Posterior cingulate gyrus (tissue), 11 donors: ENCODE data around the gene RACK1.
A peak's percentile ranks its signal among the peaks of the same experiment; 100 is the strongest.

ENCODE experiments used
- DNase-seq, 10 donors: peaks; one replicate each; pipeline versions ENCODE4 v3.0.0 to v3.0.0-alpha.2; 2020 to 2021; ENCODE audit warnings: mixed read lengths in 3 of 10
- intact Hi-C: fragments of 100-400 bp; cut with DNase I; formaldehyde crosslinking; loops from one replicate; pipeline ENCODE4 v1.15.1; 2023

RACK1 gene

DNA sequence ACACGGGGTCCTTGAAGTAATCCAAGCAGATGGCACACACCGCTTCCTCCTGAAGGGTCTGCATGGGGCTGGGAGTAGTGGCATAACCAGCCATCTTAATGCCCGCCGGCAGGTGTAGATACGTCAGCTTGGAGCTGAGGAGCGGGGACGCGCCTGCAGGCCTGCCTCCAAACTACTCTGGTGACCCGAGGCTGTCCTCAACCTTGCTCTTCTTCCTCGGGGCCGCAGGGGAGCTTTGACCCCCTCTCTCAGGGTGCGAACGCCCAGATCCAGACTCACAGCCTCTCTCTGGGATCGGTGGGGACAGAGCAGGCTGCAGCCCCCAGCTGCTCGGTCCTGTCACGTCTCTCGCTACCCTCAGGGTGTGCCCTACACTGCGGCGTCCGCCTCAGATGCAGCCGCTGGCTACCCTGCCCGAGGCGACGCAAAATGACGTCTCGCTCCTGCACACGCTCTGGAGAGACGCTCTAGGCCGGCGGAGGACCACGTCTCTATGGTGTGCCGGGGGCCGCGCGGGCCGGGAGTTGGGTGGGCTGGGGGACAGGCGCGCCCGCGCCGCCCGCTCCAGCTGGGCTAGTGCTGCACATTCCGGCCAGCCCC is 17.1 kb upstream of the RACK1 start, which contains the start of gene TRIM52:
Gene TRIM52, minus strand, starts transcription at position 424 of the 600 bp plus-strand sequence. Its CDS starts 330 bp downstream, at position 94.
- peak; percentile 80 to 99 (median 92) for DNase-seq
- intact Hi-C loops, result loop anchor here (1.0 to 5.0 kb wide), 3 partner anchors 16 to 74 kb away; partner anchors contain the start of gene TRIM41

DNA sequence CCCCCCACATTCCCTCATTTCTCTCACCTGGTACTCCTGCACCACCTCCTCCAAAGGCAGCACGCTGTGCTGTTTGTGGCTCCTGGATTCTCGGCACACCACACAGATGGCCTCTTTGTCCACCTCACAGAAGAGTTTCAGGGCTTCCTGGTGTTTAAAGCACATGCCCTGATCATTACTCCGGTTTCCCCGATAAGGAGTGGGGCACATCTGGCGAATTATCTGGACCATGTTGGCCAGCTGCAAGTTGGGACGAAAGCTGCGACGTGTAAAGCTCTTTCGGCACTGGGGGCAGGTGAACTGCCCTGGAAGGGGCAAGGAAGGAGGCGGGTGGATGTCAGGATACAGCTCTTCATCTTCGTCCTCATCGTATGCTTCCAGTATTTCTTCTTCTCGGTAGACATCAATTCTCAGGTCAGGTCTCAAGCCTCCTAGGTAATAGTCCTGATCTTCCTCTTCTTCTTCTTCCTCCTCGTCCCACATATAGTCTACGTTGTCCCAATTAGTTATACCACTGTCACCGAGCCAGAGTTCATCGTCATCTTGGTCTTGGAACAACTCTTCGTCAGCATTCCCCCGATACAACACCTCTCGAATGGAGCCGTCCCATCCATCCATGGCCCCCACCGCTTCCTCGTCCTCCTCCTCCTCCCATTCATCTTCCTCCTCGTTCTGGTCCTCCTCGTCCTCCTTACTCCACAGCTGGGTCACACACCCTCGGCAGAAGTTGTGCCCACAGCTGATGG is 16.4 kb upstream of the RACK1 start:
- DNase-seq, result no peak
- intact Hi-C loops, result loop anchor here (2.0 to 5.0 kb wide), 2 partner anchors 15 to 73 kb away; no protein-coding TSS in a partner anchor

DNA sequence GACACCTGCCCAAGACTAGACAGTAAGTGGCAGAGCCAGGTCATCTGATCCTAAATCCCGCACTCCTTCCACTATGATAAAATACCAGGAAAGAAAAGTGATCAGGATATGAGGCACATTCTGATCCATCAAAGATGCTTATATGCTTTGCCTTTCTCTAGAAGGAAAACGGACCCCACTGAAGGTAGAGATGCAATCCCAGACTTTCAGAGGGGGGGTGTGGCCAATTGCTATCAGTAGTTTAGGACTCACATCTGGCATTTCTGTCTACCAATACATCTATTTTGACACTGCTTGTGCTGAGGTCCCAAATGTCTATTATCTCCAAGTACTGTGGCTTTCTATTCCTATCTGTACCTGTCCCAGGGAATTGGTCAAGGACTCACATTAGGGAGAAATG is 15.6 kb upstream of the RACK1 start:
- intact Hi-C loops, result no loop called here
- no peak for DNase-seq

DNA sequence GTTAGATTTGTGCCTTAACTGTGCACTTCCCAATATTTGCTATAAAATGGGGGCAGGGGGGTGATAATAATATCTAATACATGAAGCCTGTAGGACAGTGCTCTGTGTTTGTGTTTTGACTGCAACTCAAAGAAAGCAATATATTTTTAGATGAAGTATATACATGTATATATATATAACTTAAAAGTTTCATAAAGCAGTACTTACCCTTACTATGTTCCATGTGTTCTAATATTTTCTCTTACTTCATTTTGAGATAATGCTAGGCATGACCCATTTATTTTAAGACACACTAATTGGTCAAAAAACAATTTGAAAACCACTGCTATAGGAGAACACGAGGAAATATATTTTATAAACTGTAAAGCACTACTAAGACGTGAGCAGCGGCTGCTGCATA is 14.9 kb upstream of the RACK1 start:
- no peak for DNase-seq
- intact Hi-C loops, result no loop called here

DNA sequence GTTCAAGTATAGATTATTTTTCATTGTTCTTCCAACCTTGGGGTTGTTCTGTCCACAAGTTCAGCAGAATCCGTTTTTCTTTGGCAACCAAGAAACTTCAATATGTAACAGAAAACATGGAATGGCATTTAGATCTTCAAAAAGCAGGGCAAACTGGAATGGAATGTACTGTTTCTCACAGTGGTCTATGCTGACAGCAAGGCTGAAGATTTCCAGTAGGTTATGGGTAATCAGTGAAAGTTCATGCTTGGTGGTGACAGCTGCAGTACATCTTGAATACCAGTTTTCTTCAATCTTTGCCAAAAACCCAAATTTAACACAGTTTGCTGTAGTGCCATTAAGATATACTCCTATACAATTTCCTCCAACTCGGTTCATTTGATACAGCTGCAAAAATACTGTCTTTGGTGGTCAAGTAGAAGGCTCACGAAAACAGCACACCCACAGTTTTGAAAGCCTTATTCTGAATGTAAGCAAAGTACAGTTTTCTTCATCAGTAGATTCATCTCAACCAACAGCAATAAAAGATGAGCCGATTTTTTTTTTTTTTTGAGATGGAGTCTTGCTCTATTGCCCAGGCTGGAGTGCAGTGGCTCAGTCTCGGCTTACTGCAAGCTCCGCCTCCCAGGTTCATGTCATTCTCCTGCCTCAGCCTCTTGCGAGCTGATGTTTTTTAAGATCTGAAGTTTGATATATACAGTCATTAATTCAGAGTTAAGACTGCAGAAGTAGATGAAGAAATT is 12.3 kb upstream of the RACK1 start:
- DNase-seq, result no peak
- intact Hi-C loops, result no loop called here

DNA sequence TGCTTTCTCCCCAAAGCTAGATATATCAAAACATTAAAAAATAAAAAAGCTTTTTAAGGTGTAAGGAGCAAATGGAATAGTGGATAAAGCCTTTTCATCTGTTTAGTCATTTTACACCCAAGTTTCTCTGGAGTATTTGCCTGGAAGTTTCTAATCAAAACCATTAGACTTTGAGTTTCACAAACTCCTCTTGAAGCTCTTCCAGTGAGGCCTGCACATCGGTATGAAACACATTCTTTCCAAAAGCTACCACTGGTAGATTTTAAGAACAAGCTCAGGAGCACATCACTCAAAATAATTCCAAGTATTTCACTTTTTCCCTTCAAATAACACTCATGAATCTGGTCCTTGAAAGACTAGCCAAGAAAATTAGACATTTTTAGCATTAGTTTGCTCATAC is 11.6 kb upstream of the RACK1 start:
- no peak for DNase-seq
- intact Hi-C loops, result no loop called here

DNA sequence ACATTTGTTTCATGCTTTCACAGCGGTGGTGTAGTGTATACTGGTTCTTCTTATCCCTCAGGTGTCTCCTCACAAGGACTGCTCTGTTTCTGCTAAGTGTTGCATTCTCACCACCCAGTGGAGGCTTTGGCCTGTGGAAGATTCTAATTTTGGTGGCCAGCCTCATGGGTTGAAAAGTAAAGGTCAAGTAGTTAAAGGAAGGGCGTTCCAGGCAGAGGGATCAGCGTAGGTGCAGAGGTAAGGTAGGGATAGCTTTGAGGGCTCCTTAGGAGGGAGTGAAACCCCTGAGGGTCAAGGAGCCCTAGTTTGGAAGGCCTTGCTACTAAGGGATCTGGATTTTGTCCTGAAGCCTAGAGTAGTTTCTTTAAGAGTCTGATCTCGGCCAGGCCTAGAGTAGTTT is 4.6 kb upstream of the RACK1 start:
- intact Hi-C loops, result no loop called here
- DNase-seq, result no peak

DNA sequence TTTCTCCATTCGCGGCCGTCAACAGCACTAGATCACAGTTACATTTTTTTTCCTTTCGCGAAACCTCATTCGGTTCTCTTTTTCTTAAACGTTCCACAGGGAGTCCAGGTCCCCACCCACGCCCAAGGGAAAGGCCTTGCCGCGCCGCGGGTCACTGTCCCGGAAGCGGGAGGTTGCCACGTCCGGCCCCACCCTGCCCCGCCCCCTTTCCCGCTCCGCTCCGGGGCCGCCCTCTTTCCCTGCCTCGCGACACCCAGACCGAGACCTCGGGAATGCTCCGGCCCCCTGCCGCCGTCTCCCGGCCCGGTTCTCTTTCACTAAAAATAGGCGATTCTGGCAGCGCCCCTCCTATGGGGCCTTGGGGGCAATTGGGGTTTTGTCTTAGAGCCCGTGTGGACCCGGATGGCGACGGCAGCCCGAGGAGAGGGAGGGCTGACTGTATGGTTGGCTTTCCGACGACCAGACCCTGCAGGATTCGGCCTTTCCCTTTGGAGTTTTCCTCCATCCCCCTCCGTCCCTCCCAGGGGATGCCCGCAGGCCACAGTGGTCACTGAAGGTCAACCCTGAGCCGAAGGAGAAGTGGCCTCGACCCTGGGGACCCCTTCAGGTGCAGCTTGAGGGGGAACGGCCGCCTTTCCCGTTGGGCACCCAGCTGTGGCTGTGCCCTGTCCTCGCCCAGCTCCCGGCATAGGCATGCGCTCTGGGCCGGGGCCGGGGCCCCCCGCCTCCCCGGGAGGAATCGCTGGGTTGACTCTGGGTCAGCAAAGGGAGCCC is 2.8 kb upstream of the RACK1 start:
- peak; percentile 76 to 97 (median 83) for DNase-seq
- intact Hi-C loops, result no loop called here

DNA sequence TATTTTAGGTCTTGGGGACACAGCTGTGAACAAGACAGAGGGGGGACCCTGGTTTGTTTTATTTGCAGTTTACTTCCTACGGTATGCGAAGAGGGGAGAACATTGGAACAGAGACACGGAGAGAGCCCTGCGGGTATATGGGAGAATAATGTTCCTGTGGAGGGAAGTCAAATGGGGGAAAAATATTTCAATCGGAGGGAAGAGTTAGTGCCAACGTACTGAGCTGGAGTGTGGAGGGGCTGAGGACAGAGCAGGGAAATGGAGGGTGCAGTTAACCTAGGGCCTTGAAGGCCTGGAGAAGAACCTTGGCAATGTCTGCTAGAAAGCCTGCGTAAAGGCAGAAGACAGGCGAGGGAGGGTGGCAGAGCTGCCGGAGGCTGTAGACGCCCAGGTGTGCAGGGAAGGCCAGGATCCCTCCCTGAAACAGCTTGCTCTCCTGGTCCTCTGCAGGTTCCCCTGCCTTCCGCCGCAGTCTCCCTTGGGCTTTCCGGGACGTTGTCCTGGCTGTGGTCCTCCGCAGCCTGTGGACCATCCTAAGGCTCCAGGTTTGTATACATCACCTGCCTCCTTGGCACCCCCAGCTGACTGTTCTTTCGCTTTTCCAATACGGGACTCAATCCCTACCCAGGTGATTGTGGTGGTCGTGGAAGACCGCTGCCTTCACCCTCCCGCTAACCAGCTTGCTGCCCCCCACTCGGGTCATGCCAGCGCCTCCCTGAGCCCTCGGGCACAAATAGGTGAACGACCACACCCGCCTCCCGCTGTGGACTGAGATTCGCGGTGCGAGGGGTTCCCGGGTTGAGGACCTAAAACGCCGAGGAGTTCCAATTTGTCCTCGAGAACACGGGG is 1.9 kb upstream of the RACK1 start:
- intact Hi-C loops, result loop anchor here (2.0 kb wide), 1 partner anchor 15 kb away; the partner anchor contains the start of gene TRIM52
- DNase-seq, result peak in 2 of 10 donors; percentile 67 to 81

DNA sequence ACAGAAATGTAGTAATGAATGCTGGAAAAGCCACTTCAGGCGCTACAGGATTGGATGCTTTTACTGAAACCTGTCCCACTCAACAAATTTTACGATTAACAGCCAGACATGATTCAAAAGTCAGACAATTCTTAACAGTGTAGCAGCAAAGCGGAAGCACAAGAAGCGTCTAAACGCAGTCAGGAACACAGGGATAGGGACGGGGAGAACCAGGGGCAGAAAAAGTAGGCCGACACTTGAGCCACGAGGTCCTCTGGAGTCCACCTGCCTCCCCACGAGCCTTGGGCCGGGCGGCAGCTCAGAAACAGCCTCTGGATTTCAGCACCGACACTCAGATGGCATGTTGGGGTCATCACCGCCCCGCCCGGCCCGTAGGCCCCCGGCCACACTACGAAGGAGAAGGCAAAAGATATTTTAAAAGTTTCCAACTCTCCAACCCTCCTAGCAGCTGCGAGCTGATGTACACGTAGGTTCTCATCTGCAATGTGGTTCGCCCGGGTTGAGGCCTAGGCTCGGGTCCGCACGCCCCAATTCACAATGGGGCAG is 615 bp downstream of the RACK1 start:
- intact Hi-C loops, result no loop called here
- DNase-seq, result peak in 1 of 10 donors; percentile 46

DNA sequence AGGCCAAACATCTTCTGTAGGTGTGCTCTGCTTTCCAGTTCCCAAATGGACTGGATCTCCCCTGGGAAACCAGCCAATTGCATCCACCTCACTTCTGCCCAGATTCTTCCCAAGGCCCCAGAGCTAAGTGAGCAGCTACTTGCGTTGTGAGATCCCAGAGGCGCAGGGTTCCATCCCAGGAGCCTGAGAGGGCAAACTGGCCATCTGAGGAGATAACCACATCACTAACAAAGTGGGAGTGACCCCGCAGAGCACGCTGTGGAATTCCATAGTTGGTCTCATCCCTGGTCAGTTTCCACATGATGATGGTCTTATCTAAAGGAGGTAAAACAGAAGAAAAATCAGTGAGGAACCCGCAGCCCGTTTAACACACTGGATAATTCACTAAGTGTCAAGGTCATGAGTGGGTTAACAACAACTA is 1.7 kb downstream of the RACK1 start:
- intact Hi-C loops, result no loop called here
- DNase-seq, result no peak

DNA sequence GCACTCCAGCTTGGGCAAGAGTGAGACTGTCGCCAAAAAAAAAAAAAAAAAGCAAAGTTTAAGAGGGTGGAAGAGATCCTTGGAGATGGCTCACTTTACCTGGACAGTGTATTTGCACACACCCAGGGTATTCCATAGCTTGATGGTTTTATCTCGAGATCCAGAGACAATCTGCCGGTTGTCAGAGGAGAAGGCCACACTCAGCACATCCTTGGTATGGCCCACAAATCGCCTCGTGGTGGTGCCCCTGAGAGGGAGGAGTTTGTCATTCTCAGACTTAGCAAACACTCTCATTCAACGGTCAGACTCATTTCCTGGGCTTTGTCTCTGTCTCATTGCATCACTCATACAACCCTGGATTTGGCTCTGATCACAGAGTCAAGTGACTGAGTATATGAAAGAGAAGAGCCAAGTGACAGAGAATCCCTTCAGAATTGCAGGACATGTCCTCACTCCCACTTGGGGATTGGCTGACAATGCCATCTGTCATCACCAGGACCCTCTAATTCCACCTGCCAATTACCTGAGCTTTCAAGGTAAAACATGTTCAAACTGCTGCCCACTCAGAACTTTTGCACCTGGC is 2.2 kb downstream of the RACK1 start:
- intact Hi-C loops, result no loop called here
- peak in 1 of 10 donors; percentile 59 for DNase-seq

DNA sequence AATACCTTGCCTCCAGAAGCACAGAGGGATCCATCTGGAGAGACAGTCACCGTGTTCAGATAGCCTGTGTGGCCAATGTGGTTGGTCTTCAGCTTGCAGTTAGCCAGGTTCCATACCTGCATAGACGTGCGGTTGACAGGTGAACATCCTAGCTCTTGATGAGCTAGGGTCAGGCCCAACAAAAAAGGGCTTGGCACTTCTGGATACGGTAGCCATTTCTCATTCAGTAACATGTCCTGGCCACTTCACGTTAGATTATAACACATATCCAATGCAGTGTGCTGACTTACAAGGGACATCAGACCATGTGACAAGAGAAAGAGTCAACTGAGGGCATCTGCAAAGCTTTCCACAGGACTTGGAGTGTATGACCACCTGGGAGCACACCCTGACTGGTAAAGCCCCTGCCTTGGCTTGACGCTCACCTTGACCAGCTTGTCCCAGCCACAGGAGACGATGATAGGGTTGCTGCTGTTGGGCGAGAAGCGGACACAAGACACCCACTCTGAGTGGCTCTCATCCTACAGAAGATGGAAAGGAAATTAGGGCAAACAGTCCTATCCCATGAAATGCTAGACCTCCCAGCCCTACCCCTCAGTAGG is 4.5 kb downstream of the RACK1 start:
- intact Hi-C loops, result no loop called here
- DNase-seq, result no peak

DNA sequence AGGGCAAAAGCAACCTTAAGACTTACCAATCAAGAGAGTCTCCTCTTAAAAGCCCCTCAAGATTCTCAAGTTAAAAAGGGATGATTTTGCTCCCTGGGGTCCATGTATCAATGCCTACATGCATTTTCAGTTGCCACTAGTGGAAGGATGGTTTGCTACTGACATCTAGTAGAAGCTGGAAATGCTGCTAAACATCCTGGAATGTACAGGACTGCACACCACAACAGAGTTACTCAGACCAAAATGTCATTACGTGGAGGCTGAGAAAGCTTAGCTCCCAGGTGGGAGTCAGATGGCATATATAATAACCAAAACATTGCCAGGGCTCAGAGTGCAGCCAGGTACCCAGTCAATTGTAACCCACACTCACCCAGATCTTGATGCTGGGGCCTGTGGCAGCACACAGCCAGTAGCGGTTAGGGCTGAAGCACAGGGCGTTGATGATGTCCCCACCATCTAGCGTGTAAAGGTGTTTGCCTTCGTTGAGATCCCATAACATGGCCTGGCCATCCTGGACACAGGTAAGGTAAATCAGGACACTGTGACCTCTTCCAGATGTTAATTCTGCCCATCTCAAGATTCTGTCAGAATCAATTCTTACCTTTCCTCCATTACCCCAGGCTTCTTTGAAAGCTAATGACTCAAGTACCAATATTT is 5.8 kb downstream of the RACK1 start:
- intact Hi-C loops, result no loop called here
- no peak for DNase-seq

DNA sequence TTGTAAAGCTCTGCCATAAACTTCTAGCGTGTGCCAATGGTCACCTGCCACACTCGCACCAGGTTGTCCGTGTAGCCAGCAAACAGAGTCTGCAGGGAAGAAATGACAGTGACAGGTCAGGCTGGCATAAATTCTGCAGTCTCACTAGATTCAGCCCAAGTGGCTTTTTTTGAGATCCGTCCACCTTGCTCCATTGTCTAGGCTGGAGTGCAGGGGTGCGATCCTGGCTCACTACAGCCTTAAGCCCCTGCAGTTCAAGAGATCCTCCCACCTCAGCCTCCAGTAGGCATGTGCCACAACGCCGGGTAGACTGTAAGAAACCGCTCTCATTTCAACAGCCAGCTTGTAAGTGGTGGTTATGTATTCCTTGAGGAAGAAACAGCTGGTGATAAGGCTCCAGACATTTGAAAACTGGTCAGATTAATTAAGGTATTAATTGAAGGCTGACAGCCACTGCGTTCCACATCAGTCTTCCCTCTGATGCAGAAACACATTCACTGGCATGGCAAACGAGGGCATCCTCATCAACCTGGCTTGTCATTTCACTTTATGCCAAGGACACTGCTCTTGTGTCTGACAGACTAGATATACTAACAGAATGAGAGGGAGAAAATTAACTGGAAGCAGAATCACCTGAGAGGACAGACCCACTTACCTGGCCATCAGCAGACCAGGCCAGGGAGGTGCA is 6.6 kb downstream of the RACK1 start:
- no peak for DNase-seq
- intact Hi-C loops, result no loop called here

DNA sequence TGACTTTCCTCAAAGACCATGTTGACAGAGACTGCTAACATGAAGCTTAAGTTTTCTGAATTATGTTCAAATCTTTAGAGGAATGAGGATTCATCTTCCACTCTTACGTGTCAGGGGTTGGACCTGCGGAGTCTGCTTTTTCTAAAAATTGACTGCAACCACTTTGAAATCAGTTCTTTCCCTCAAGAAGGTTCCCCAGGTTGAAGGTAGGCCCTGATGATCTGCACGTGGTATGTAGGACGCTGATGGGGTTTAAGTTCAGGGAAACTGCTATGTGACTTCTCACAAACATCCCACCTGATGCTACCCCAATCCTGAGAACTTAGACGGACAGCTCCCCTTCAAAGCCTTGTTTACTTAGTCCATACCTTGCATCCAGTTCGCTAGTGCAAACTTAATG is 7.2 kb downstream of the RACK1 start:
- intact Hi-C loops, result no loop called here
- no peak for DNase-seq

DNA sequence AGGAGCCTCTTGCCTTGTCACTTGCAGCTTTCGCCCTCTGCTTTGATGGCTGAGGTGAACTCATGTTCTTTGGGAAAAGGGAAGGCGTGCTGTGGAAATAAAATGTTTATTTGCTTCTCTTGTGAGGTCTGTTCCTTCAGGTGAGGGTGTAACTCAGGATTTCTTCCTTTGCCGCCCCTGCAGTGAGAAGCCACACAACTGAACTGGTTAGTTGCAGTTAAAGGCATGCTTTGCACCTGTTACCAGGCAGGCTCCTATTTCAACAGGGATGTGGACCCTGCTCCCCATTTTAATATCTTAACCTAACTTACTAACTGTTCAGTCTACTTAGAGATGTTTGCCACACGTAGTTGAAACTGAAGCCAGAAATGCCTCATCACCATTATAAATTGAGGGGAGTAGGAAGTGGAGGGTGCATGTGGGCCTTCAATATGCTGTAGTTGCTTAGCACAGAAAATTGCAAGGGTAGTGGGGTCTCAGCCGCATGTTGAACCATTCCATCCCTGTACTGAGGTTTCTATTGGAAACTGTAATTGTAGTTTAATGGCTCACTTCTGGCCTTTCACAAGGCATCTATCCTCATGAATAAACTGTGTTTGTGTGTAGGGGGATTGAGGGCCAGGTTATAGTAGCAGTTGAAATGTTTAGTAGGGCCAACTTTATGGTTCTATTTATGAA is 7.9 kb downstream of the RACK1 start:
- intact Hi-C loops, result no loop called here

More for the DNA sequence above, 7.9 kb downstream of the RACK1 start:
- no peak for DNase-seq
